GM23338 (cell line): Measurements from ENCODE around the gene LRRC4. TPM values are rescaled to one million over a fixed set of nuclear protein-coding genes. Genes with fewer than 3 reads are reported as not detected.

ENCODE experiments used
- ATAC-seq: fragments of 200-7000 bp; cut with Tn5 transposase; 3 replicates; pipeline ENCODE4 v1.9.1; 2020
- DNase-seq: peaks from one replicate; pipeline ENCODE4 v3.0.0-alpha.2; 2015; ENCODE audit warnings: low spot score
- H2AFZ ChIP-seq: fragments of 200-600 bp; sonication (generic); 2 replicates; pipeline ENCODE4 v1.8.0; 2016; ENCODE audit warnings: antibody characterized with exemption, mild to moderate bottlenecking, moderate library complexity
- H3F3A ChIP-seq: fragments of 200-600 bp; sonication (generic); replicated peaks from 2 replicates; pipeline ENCODE4 v1.8.0; 2017; ENCODE audit warnings: antibody characterized with exemption, mixed run types, low read depth
- H3K27ac ChIP-seq: fragments of 200-600 bp; sonication (generic); 2 replicates; pipeline ENCODE4 v1.6.1; 2016; ENCODE audit warnings: low read depth
- H3K27me3 ChIP-seq: fragments of 200-600 bp; sonication (generic); 2 replicates; pipeline ENCODE4 v1.8.0; 2016; ENCODE audit warnings: mild to moderate bottlenecking, mixed run types, moderate library complexity; ENCODE audit not compliant: insufficient read depth
- H3K36me3 ChIP-seq: fragments of 200-600 bp; sonication (generic); 2 replicates; pipeline ENCODE4 v1.8.0; 2016; ENCODE audit warnings: mild to moderate bottlenecking; ENCODE audit not compliant: insufficient read depth
- H3K4me1 ChIP-seq: fragments of 200-600 bp; sonication (generic); 2 replicates; pipeline ENCODE4 v1.8.0; 2016; ENCODE audit warnings: mild to moderate bottlenecking, moderate library complexity; ENCODE audit not compliant: insufficient read depth
- H3K4me2 ChIP-seq: fragments of 200-600 bp; sonication (generic); 2 replicates; pipeline ENCODE4 v1.7.1; 2017; ENCODE audit warnings: mixed run types
- H3K4me3 ChIP-seq: fragments of 200-600 bp; sonication (generic); 2 replicates; pipeline ENCODE4 v1.6.1; 2016; ENCODE audit warnings: mixed run types
- H3K79me2 ChIP-seq: fragments of 200-600 bp; sonication (generic); replicated peaks from 2 replicates; pipeline ENCODE4 v1.8.0; 2017; ENCODE audit warnings: mild to moderate bottlenecking; ENCODE audit not compliant: insufficient read depth
- H3K9me2 ChIP-seq: fragments of 200-600 bp; sonication (generic); 2 replicates; pipeline ENCODE4 v1.8.0; 2017; ENCODE audit not compliant: insufficient read depth
- H4K20me1 ChIP-seq: fragments of 200-600 bp; sonication (generic); replicated peaks from 2 replicates; pipeline ENCODE4 v1.8.0; 2017; ENCODE audit warnings: mild to moderate bottlenecking; ENCODE audit not compliant: insufficient read depth
- H3K27ac Mint-ChIP-seq: 2 replicates; pipeline ENCODE4 v1.8.0; 2020; ENCODE audit warnings: inconsistent platforms, mild to moderate bottlenecking, moderate library complexity, mixed read lengths
- H3K27me3 Mint-ChIP-seq: 3 replicates; pipeline ENCODE4 v1.8.0; 2022; ENCODE audit warnings: low read depth, mild to moderate bottlenecking, moderate library complexity, mixed read lengths, inconsistent platforms; ENCODE audit not compliant: insufficient read depth, poor library complexity
- H3K36me3 Mint-ChIP-seq: 3 replicates; pipeline ENCODE4 v1.8.0; 2021; ENCODE audit warnings: low read depth, mild to moderate bottlenecking, inconsistent platforms, moderate library complexity, mixed read lengths
- H3K4me1 Mint-ChIP-seq: 3 replicates; pipeline ENCODE4 v1.8.0; 2020; ENCODE audit warnings: mild to moderate bottlenecking, inconsistent platforms, mixed read lengths
- H3K4me3 Mint-ChIP-seq: 3 replicates; pipeline ENCODE4 v1.8.0; 2021; ENCODE audit warnings: moderate library complexity, mild to moderate bottlenecking, inconsistent platforms, mixed read lengths
- H3K9me3 Mint-ChIP-seq: 3 replicates; pipeline ENCODE4 v1.8.0; 2020; ENCODE audit warnings: moderate library complexity, mild to moderate bottlenecking, inconsistent platforms, mixed read lengths
- CREB1 ChIP-seq: fragments of 250-450 bp; sonication (Bioruptor Pico); IDR thresholded peaks from 2 replicates; pipeline ENCODE4 v1.5.0; 2020; ENCODE audit warnings: low read depth, mild to moderate bottlenecking, moderate library complexity
- CTCF ChIP-seq, 2 experiments: fragments of 200-600 bp in 1 of 2; sonication (generic) in 1 of 2; conservative IDR thresholded peaks; 2 replicates each; pipeline versions ENCODE4 v1.5.1 to v1.6.1; 2016 to 2017; ENCODE audit warnings: antibody characterized with exemption in 2 of 2, low read depth in 2 of 2, mild to moderate bottlenecking in 2 of 2, moderate library complexity in 1 of 2
- EZH2 ChIP-seq: fragments of 200-600 bp; sonication (generic); IDR thresholded peaks from one replicate; pipeline ENCODE4 v1.8.0; 2017; ENCODE audit warnings: antibody characterized with exemption, mild to moderate bottlenecking, low read depth; ENCODE audit not compliant: unreplicated experiment
- REST ChIP-seq: IDR thresholded peaks from one replicate; pipeline ENCODE4 v1.6.1; 2018; ENCODE audit warnings: antibody characterized with exemption; ENCODE audit not compliant: unreplicated experiment
- ZNF114 ChIP-seq: fragments of 250-450 bp; sonication (Bioruptor Pico); IDR thresholded peaks from 2 replicates; pipeline ENCODE4 v1.5.0; 2020; ENCODE audit warnings: mild to moderate bottlenecking, moderate library complexity
- ZNF331 ChIP-seq: fragments of 250-450 bp; sonication (Bioruptor Pico); IDR thresholded peaks from 2 replicates; pipeline ENCODE4 v1.5.0; 2020; ENCODE audit warnings: low read depth, mild to moderate bottlenecking, moderate library complexity
- ZNF462 ChIP-seq: fragments of 250-450 bp; sonication (Bioruptor Pico); IDR thresholded peaks from 2 replicates; pipeline ENCODE4 v1.5.0; 2020; ENCODE audit warnings: mild to moderate bottlenecking, moderate library complexity
- polyA plus RNA-seq: library from polyadenylated mRNA; unstranded; fragments of >200 nt; fragmentation: Nextera tagmentation; extraction: Ambion mirVana; gene quantifications from 2 replicates; pipeline ENCODE4 v1.2.1, GENCODE V29; 2016
- total RNA-seq: library from RNA; depleted of rRNA; stranded (reverse); fragments of >200 nt; shearing (Covaris generic); gene quantifications from 2 replicates; pipeline ENCODE4 v1.2.3, GENCODE V29; 2014

LRRC4 gene
- total and polyA plus RNA-seq, 2 experiments from 2014 or later = 1.9 to 5.2 TPM

DNA sequence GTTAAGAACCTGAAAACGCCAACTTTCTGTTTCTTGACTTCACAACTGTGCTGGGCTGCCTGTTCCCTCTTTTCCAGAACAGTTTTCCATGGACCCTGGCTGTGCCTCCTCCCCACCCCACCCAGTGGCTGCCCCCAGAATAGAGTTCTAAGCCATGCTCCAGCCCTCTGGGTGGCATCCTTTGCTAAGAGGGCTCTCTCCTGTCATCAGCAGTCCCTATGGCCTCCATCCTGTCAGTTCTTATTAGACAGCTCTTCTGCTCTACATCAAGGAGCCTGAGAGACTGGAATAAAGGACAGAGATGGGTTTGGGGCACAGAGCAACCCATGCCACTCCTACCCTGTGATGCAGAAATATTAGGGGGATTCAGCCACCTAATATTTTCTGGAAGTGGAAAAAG lies 13.9 kb upstream of the LRRC4 start:
- H3K4me1 Mint-ChIP-seq = peaks cover 8% of the 10 kb centered on the region; the same call in 2 of the 3 replicates
- TF ChIP-seq CTCF (conservative IDR thresholded peaks at IDR 0.05; ENCODE audit: low read depth in 2 of 2) (0 out of 4 replicates have a peak, but pooled peaks of 1 of the 2 experiments have one; percentile 18), ZNF331 (CRISPR knock-in tag) (no peak), ZNF114 (CRISPR knock-in tag) (no peak), CREB1 (CRISPR knock-in tag) (no peak), REST (no peak), ZNF462 (CRISPR knock-in tag) (no peak), EZH2 (no peak)
- Histone ChIP-seq H3K4me3 (no peak overlapping the region), H3K79me2 (no peaks in the 10 kb centered on the region), H3F3A (no peaks in the 10 kb centered on the region), H3K9me2 (no peaks in the 10 kb centered on the region), H3K36me3 (no peaks in the 10 kb centered on the region), H4K20me1 (peaks cover 14% of the 10 kb centered on the region), H3K4me2 (no peak overlapping the region), H3K27ac (no peak overlapping the region), H2AFZ (no peak overlapping the region), H3K27me3 (no peaks in the 10 kb centered on the region), H3K4me1 (no peaks in the 10 kb centered on the region)
- ATAC-seq (peak; percentile 36; the same call in 2 of the 3 replicates), DNase-seq (no peak)
- no peak overlapping the region for H3K4me3 Mint-ChIP-seq
- H3K36me3 Mint-ChIP-seq = no peaks in the 10 kb centered on the region
- no peak overlapping the region for H3K27ac Mint-ChIP-seq
- no peaks in the 10 kb centered on the region for H3K9me3 Mint-ChIP-seq
- H3K27me3 Mint-ChIP-seq = peaks cover 1% of the 10 kb centered on the region
